IMR-90 (cell line): ENCODE data around the gene TBC1D8. TPM values are rescaled to one million over a fixed set of nuclear protein-coding genes. Genes with fewer than 3 reads are reported as not detected.

ENCODE experiments used
- ATAC-seq: fragments of 200-7000 bp; cut with Tn5 transposase; 2 replicates; pipeline ENCODE4 v1.9.1; 2020; ENCODE audit warnings: low read depth, mild to moderate bottlenecking, moderate library complexity
- BruUV-seq: library from RNA; stranded (reverse); fragments of 400-500 nt; replicated peaks from 2 replicates; lab custom pipeline; 2021; lab: Mats Ljungman, UMichigan
- CTCF ChIA-PET: fragments of 300-600 bp; formaldehyde crosslinking; extraction: SDS; loops from one replicate; lab custom pipeline; 2021; ENCODE audit warnings: antibody characterized with exemption; lab: Yijun Ruan, JAX
- POLR2A ChIA-PET: fragments of 300-600 bp; sonication (Branson Sonifier 250); formaldehyde crosslinking; loops from one replicate; lab custom pipeline; 2022; ENCODE audit warnings: antibody characterized with exemption; ENCODE audit not compliant: unreplicated experiment; lab: Charles Lee
- DNase-seq: peaks from one replicate; pipeline ENCODE4 v3.0.0; 2013
- H2AFZ ChIP-seq: replicated peaks from 2 replicates; pipeline ENCODE3; 2013; ENCODE audit warnings: low read length, mild to moderate bottlenecking; ENCODE audit not compliant: poor library complexity
- H2AK5ac ChIP-seq: 2 replicates; pipeline ENCODE4 v1.6.1; 2013; ENCODE audit warnings: low read depth, low read length, inconsistent platforms
- H2AK9ac ChIP-seq: replicated peaks from 2 replicates; pipeline ENCODE3; 2013; ENCODE audit warnings: mild to moderate bottlenecking, low read depth, low read length, moderate library complexity; ENCODE audit not compliant: poor library complexity
- H2BK120ac ChIP-seq: 2 replicates; pipeline ENCODE4 v1.6.1; 2013; ENCODE audit warnings: low read depth, low read length, inconsistent platforms
- H2BK15ac ChIP-seq: 3 replicates; pipeline ENCODE4 v1.6.1; 2013; ENCODE audit warnings: low read depth, low read length, inconsistent platforms
- H2BK20ac ChIP-seq: 2 replicates; pipeline ENCODE4 v1.6.1; 2013; ENCODE audit warnings: low read depth, mild to moderate bottlenecking, inconsistent platforms, low read length, moderate library complexity
- H2BK5ac ChIP-seq: 2 replicates; pipeline ENCODE4 v1.6.1; 2013; ENCODE audit warnings: mild to moderate bottlenecking, low read depth, low read length, inconsistent platforms; ENCODE audit not compliant: poor library complexity, severe bottlenecking
- H3K14ac ChIP-seq: replicated peaks from 2 replicates; pipeline ENCODE4 v1.6.1; 2013; ENCODE audit warnings: low read depth, low read length, inconsistent platforms
- H3K18ac ChIP-seq: 2 replicates; pipeline ENCODE4 v1.6.1; 2013; ENCODE audit warnings: low read depth, low read length, control low read depth
- H3K23ac ChIP-seq: 2 replicates; pipeline ENCODE4 v1.6.1; 2013; ENCODE audit warnings: low read depth, low read length, inconsistent platforms
- H3K27ac ChIP-seq: 2 replicates; pipeline ENCODE4 v1.5.1; 2013; ENCODE audit warnings: mild to moderate bottlenecking, control low read depth, low read length; ENCODE audit not compliant: insufficient read depth
- H3K27me3 ChIP-seq: 2 replicates; pipeline ENCODE4 v1.6.1; 2013; ENCODE audit warnings: low read length; ENCODE audit not compliant: control insufficient read depth, insufficient read depth
- H3K36me3 ChIP-seq: 2 replicates; pipeline ENCODE4 v1.6.1; 2013; ENCODE audit warnings: low read length, mixed read lengths; ENCODE audit not compliant: control insufficient read depth, insufficient read depth
- H3K4ac ChIP-seq: 2 replicates; pipeline ENCODE4 v1.6.1; 2013; ENCODE audit warnings: low read depth, low read length, inconsistent platforms
- H3K4me1 ChIP-seq: 2 replicates; pipeline ENCODE4 v1.6.1; 2013; ENCODE audit warnings: low read length, mixed read lengths; ENCODE audit not compliant: control insufficient read depth, insufficient read depth
- H3K4me2 ChIP-seq: 2 replicates; pipeline ENCODE4 v1.6.1; 2013; ENCODE audit warnings: low read depth, mild to moderate bottlenecking, control low read depth, low read length, moderate library complexity
- H3K4me3 ChIP-seq: 2 replicates; pipeline ENCODE4 v1.5.1; 2013; ENCODE audit warnings: low read depth, mild to moderate bottlenecking, control low read depth, low read length, moderate library complexity; ENCODE audit not compliant: insufficient read depth
- H3K56ac ChIP-seq: 2 replicates; pipeline ENCODE4 v1.6.1; 2013; ENCODE audit warnings: low read length, inconsistent platforms; ENCODE audit not compliant: insufficient read depth; ENCODE audit errors: extremely low read depth
- H3K79me1 ChIP-seq, 2 experiments: 2 replicates each; pipeline ENCODE4 v1.6.1; 2013; ENCODE audit warnings: low read length in 2 of 2, inconsistent platforms in 1 of 2, low read depth in 1 of 2
- H3K9ac ChIP-seq: 2 replicates; pipeline ENCODE4 v1.6.1; 2013; ENCODE audit warnings: low read depth, low read length, control low read depth
- H3K9me1 ChIP-seq: 2 replicates; pipeline ENCODE4 v1.6.1; 2013; ENCODE audit warnings: low read length, inconsistent platforms; ENCODE audit not compliant: insufficient read depth
- H3K9me3 ChIP-seq: 2 replicates; pipeline ENCODE4 v1.6.1; 2013; ENCODE audit warnings: low read length; ENCODE audit not compliant: control insufficient read depth, insufficient read depth
- H4K20me1 ChIP-seq: 2 replicates; pipeline ENCODE4 v1.6.1; 2013; ENCODE audit warnings: low read length, inconsistent platforms; ENCODE audit not compliant: insufficient read depth
- H4K5ac ChIP-seq: 2 replicates; pipeline ENCODE4 v1.6.1; 2013; ENCODE audit warnings: mild to moderate bottlenecking, low read depth, low read length, control low read depth
- H4K8ac ChIP-seq, 2 experiments: 2 replicates each; pipeline ENCODE4 v1.6.1; 2013; ENCODE audit warnings: low read depth in 2 of 2, low read length in 2 of 2, control low read depth in 1 of 2, inconsistent platforms in 1 of 2
- H4K91ac ChIP-seq: 2 replicates; pipeline ENCODE4 v1.6.1; 2013; ENCODE audit warnings: low read depth, low read length, inconsistent platforms; ENCODE audit not compliant: insufficient read depth
- CEBPB ChIP-seq: IDR thresholded peaks from 2 replicates; pipeline ENCODE4 v1.6.1; 2012; ENCODE audit warnings: low read depth, low read length, improper control_type of control experiment
- ELK1 ChIP-seq: fragments of 150-350 bp; IDR thresholded peaks from 2 replicates; pipeline ENCODE4 v1.6.1; 2016; ENCODE audit warnings: low read depth, mild to moderate bottlenecking, low read length, moderate library complexity, borderline replicate concordance
- MAFK ChIP-seq: IDR thresholded peaks from 2 replicates; pipeline ENCODE4 v1.6.1; 2012; ENCODE audit warnings: low read depth, low read length, improper control_type of control experiment
- SMC3 ChIP-seq: fragments of 150-350 bp; IDR thresholded peaks from 2 replicates; pipeline ENCODE4 v1.6.1; 2016; ENCODE audit warnings: low read depth, mild to moderate bottlenecking, antibody characterized with exemption, low read length, moderate library complexity
- WGBS, 2 experiments: methylation state at CpG; one replicate each; pipeline versions ENCODE4 v1.1.5 to v1.1.7; 2013; ENCODE audit warnings: missing lambda C conversion rate in 2 of 2; ENCODE audit not compliant: insufficient read length in 1 of 2; ENCODE audit errors: extremely low coverage in 2 of 2; 5-methylcytosine and 5-hydroxymethylcytosine counted together
- dilution Hi-C: fragments of 300-500 bp; cut with HindIII; formaldehyde crosslinking; loops from one replicate; pipeline ENCODE4 v1.14.3; 2018; ENCODE audit warnings: low sequenced_read_pairs; ENCODE audit not compliant: unreplicated experiment
- in situ Hi-C: fragments of 300-500 bp; cut with MboI; formaldehyde crosslinking; loops from 3 replicates; pipeline ENCODE4 v1.14.3; 2019; ENCODE audit warnings: low sequenced_read_pairs, inconsistent platforms, mixed read lengths
- intact Hi-C: fragments of 100-400 bp; cut with micrococcal nuclease; formaldehyde crosslinking; loops from 2 replicates; pipeline ENCODE4 v1.10.0; 2022
- polyA plus RNA-seq, 3 experiments: library from polyadenylated mRNA; depleted of rRNA; stranded (reverse); fragments of >200 nt; gene quantifications; 2 replicates each; pipeline ENCODE4 v1.2.3, GENCODE V29; 2012; ENCODE audit warnings: low replicate concordance in 1 of 3
- total RNA-seq: library from RNA; depleted of rRNA; stranded (reverse); fragments of >200 nt; gene quantifications from 2 replicates; pipeline ENCODE4 v1.2.3, GENCODE V29; 2012

The TBC1D8 gene
- total and polyA plus RNA-seq, 2 of the 4 experiments (the other 2 are of a cell fraction), result 1.3 to 1.5 TPM

DNA sequence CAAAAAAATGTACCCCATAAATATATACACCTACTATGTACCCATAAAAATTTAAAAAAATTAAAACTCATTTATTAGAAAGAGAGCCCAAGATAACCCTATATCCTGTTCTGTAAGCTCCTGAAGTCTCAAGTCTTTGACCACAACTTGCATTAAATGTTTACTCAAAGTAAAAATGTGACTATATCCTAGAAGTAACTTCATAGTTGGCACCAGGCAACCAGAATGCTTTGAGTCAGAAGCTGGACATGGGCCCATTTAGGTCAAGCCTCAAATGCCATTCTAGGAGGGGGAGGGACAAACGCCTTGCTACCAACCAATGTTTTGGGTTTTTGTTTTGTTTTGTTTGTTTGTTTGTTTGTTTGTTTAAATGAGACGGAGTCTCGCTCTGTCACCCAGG is 9.3 kb upstream of the TBC1D8 start:
- Histone ChIP-seq H3K4me1 (no peaks in the 10 kb centered on the region), H2BK20ac (no peak overlapping the region), H3K18ac (no peak overlapping the region), H3K23ac (no peak overlapping the region), H3K4me3 (no peak overlapping the region), H3K14ac (no peak overlapping the region), H3K4ac (no peak overlapping the region), H3K56ac (no peak overlapping the region), H2BK5ac (no peak overlapping the region), H3K9me1 (peaks cover 2% of the 10 kb centered on the region; the same call in 1 of the 2 replicates), H3K79me1 (no peaks in the 10 kb centered on the region), H4K8ac (no peak overlapping the region), H3K36me3 (no peaks in the 10 kb centered on the region), H3K27ac (no peak overlapping the region), H3K9ac (no peak overlapping the region), H3K4me2 (no peak overlapping the region), H2BK15ac (no peak overlapping the region), H3K9me3 (no peaks in the 10 kb centered on the region), H2AFZ (no peak overlapping the region), H3K27me3 (peaks cover 2% of the 10 kb centered on the region), H4K20me1 (no peaks in the 10 kb centered on the region), H4K5ac (no peak overlapping the region), H4K91ac (no peak overlapping the region), H2AK9ac (no peak overlapping the region), H2BK120ac (no peak overlapping the region), H2AK5ac (no peak overlapping the region)
- POLR2A ChIA-PET, result no interaction called here
- ATAC-seq (peak; percentile 51), DNase-seq (peak; percentile 29)
- dilution Hi-C loops, result no loop called here
- TF ChIP-seq ELK1, result no peak
- TF ChIP-seq MAFK, result no peak
- no peak for TF ChIP-seq SMC3
- TF ChIP-seq CEBPB, result no peak
- intact Hi-C loops, result no loop called here
- in situ Hi-C loops, result no loop called here
- BruUV-seq, result no TSS peak
- WGBS, 2 experiments, result no CpG with 5 or more reads among the region's 3 CpGs
- CTCF ChIA-PET, result interaction anchor here (0.7 kb wide), 1 partner anchor 489 kb away, joined by 6 read pairs; no protein-coding TSS in a partner anchor
